Measurements from ENCODE around the gene RNF5.

Gene RNF5

DNA sequence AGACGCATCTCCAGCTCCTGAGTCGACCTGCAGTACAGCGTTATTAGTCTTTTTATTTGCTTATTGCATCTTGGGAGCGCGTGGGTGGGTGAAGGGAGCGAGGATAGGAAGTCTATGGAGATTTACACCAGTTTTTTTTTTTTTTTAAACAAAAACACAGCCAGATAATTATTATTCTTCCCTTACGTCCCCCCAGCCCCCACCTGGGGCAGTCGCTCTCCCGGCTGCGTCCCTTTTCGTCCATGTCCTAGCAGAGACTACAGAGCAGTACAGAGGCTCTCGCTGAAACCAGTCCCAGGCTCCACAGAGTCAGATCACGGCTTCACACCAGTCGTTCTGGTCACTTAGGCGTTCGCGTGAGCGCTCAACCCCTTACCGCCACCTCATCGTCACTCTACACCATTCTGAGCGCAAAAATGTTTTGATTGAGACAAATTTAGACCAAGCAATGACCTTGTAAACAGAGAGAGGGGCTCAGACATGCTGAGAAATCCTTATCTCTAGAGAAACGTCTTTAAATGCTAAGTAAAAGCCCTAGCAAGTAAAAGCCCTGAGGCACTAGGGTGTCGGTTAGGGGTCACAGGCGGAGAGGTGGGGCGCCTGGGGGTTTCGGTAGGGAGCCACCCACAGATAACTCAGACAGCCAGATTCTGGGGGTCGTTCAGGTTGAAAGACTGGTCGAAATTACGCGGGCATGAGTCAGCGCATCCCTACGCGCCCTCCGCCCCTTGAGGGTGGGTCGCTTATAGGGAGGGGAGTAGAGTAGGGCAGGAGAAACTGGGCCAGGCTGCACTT lies 25.2 kb upstream of the RNF5 start:
- TF ChIP-seq ZBTB7A (IDR thresholded peaks at IDR 0.05; ENCODE audit: low read depth), result 0 out of 2 replicates have a peak, but pooled peaks have one; percentile 31
- no peak for TF ChIP-seq FOXM1 (IDR thresholded peaks at IDR 0.05; ENCODE audit: borderline replicate concordance, low read depth)

DNA sequence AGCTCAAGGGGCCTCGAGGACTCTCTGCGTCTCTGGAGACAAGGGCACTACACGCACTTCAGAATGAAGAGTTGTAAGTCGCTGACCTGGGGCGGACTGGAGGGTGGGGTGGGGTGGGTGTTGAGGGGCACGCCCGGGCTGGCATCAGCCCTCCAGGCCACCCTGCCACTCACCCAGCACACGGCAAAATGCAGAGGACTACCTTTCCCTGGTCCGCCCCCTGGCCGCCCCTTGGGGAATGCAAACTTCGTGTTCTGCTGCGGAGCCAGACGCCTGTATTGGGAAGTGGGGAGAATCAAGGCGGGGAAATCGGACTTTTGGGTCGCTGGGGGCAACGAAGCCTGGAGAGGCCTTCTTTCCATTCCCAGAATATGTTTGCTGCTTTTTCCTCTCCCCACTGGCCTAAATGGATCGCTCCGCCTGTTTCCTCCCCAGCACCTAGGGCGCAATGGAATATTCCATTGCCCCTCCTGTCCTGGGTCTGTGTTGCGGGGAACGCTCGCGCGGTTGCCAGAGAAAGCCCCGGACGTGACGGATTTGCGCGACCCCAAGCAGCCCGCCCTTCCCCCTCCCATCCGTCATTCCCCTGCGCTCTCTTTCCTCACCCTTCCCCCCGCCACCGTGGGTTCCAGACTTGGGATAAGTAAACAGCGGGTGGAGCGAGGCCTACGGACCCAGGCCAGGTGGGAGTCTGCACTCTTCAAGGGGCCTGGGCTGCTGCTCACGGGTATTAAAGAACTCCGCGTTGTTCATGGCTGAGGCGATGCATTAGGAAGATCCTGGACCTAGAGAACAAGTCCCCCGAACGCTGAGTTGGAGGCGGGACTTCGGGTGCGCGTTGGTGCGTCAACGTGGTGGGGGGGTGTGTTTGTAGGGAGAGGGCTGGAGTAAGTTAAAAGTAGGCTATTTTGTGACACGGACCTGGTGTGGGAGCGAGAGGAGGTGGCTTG lies 24.4 kb upstream of the RNF5 start, which contains the start of gene PPT2:
TSS of gene PPT2 (plus strand) at position 578 of the 950 bp plus-strand sequence. CDS start 454 bp downstream, outside the sequence.
- peak; percentile 51; the same call in 1 of the 2 replicates for TF ChIP-seq TAF1 (IDR thresholded peaks at IDR 0.05; ENCODE audit: low read depth)
- TF ChIP-seq, protein P1, sequence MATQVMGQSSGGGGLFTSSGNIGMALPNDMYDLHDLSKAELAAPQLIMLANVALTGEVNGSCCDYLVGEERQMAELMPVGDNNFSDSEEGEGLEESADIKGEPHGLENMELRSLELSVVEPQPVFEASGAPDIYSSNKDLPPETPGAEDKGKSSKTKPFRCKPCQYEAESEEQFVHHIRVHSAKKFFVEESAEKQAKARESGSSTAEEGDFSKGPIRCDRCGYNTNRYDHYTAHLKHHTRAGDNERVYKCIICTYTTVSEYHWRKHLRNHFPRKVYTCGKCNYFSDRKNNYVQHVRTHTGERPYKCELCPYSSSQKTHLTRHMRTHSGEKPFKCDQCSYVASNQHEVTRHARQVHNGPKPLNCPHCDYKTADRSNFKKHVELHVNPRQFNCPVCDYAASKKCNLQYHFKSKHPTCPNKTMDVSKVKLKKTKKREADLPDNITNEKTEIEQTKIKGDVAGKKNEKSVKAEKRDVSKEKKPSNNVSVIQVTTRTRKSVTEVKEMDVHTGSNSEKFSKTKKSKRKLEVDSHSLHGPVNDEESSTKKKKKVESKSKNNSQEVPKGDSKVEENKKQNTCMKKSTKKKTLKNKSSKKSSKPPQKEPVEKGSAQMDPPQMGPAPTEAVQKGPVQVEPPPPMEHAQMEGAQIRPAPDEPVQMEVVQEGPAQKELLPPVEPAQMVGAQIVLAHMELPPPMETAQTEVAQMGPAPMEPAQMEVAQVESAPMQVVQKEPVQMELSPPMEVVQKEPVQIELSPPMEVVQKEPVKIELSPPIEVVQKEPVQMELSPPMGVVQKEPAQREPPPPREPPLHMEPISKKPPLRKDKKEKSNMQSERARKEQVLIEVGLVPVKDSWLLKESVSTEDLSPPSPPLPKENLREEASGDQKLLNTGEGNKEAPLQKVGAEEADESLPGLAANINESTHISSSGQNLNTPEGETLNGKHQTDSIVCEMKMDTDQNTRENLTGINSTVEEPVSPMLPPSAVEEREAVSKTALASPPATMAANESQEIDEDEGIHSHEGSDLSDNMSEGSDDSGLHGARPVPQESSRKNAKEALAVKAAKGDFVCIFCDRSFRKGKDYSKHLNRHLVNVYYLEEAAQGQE (IDR thresholded peaks at IDR 0.05; ENCODE audit: low read depth), result no peak
- TF ChIP-seq NFIC (IDR thresholded peaks at IDR 0.05), result no peak
- no peak for TF ChIP-seq YY1 (IDR thresholded peaks at IDR 0.05; ENCODE audit: low read depth)
- TF ChIP-seq TCF12 (IDR thresholded peaks at IDR 0.05; ENCODE audit: low read depth), result peak; percentile 45; the same call in 1 of the 2 replicates
- TF ChIP-seq TEAD4 (IDR thresholded peaks at IDR 0.05), result no peak; the same call in 1 of the 2 replicates
- peak; percentile 86 for TF ChIP-seq CREB1 (IDR thresholded peaks at IDR 0.05; ENCODE audit: low read depth)
- TF ChIP-seq, protein P2, sequence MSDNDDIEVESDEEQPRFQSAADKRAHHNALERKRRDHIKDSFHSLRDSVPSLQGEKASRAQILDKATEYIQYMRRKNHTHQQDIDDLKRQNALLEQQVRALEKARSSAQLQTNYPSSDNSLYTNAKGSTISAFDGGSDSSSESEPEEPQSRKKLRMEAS (IDR thresholded peaks at IDR 0.05), result peak; percentile 75
- TF ChIP-seq EP300 (IDR thresholded peaks at IDR 0.05; ENCODE audit: borderline replicate concordance), result peak; percentile 59; the same call in 1 of the 2 replicates

DNA sequence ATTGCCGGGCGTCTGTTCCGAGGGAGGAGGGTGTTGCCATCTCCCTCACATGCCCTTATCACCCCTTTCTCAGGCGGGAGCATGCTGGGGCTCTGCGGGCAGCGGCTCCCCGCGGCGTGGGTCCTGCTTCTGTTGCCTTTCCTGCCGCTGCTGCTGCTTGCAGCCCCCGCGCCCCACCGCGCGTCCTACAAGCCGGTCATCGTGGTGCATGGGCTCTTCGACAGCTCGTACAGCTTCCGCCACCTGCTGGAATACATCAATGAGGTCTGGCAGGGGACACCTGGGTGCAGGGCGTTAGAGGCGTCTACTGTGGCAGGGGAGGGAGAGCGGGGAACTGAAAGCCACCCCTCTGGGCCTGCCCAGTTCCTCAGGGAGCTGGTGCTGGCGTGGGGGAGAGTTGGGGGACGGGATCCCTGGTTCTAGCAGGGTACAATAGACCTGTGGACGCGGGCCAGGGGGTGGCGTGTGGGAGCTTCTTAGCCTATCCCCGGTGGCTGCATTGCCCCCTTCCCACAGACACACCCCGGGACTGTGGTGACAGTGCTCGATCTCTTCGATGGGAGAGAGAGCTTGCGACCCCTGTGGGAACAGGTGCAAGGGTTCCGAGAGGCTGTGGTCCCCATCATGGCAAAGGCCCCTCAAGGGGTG lies 23.6 kb upstream of the RNF5 start:
- TF ChIP-seq EGR1 (IDR thresholded peaks at IDR 0.05) (no peak), NFIC (IDR thresholded peaks at IDR 0.05) (no peak), TEAD4 (IDR thresholded peaks at IDR 0.05) (no peak), YY1 (IDR thresholded peaks at IDR 0.05; ENCODE audit: low read depth) (no peak), TAF1 (IDR thresholded peaks at IDR 0.05; ENCODE audit: low read depth) (no peak), RAD21 (IDR thresholded peaks at IDR 0.05; ENCODE audit: low read depth) (peak; percentile 62), TCF12 (IDR thresholded peaks at IDR 0.05; ENCODE audit: low read depth) (no peak; the same call in 1 of the 2 replicates), CREB1 (IDR thresholded peaks at IDR 0.05; ENCODE audit: low read depth) (no peak), FOXM1 (IDR thresholded peaks at IDR 0.05; ENCODE audit: borderline replicate concordance, low read depth) (no peak), CEBPB (IDR thresholded peaks at IDR 0.05) (no peak), EP300 (IDR thresholded peaks at IDR 0.05; ENCODE audit: borderline replicate concordance) (no peak), ZBTB7A (IDR thresholded peaks at IDR 0.05; ENCODE audit: low read depth) (0 out of 2 replicates have a peak, but pooled peaks have one; percentile 50)
- TF ChIP-seq, protein P2 (IDR thresholded peaks at IDR 0.05), result peak; percentile 40; the same call in 1 of the 2 replicates
- TF ChIP-seq, protein P1 (IDR thresholded peaks at IDR 0.05; ENCODE audit: low read depth), result no peak
- TF ChIP-seq, protein P3, sequence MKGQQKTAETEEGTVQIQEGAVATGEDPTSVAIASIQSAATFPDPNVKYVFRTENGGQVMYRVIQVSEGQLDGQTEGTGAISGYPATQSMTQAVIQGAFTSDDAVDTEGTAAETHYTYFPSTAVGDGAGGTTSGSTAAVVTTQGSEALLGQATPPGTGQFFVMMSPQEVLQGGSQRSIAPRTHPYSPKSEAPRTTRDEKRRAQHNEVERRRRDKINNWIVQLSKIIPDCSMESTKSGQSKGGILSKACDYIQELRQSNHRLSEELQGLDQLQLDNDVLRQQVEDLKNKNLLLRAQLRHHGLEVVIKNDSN (IDR thresholded peaks at IDR 0.05), result no peak

DNA sequence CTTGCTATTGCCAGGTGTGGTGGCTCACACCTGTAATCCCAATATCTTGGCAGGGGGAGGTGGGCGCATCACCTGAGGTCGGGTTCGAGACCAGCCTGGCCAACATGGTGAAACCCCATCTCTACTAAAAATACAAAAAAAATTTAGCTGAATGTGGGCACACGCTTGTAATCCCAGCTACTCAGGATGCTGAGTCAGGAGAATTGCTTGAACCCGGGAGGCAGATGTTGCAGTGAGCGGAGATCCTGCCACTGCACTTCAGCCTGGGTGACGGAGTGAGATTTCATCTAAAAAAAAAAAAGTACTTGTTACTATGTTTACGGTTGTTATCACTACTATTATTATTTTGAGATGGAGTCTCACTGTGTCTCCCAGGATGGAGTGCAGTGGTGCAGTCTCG lies 21.3 kb upstream of the RNF5 start:
- TF ChIP-seq CEBPB (IDR thresholded peaks at IDR 0.05), result no peak

DNA sequence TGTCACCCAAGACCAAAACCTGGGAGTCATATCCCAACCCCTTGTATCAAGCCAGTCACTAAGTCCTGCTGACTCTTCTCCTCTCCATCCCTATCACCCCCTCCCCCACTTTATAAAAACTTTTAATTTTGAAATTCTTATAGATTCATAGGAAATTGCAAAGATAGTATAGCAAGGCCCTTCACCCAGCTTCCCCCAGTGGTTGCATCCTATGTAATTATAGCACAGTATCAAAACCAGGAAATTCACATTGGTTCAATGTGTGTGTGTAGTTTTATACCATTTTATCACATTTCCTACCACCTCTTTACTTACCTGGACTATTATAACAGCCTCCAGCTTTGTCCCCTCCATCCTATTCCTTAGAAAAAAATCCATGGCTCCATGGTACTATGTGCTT lies 20.2 kb upstream of the RNF5 start:
- TF ChIP-seq, protein P2 (IDR thresholded peaks at IDR 0.05), result no peak
- TF ChIP-seq CEBPB (IDR thresholded peaks at IDR 0.05) (no peak), TEAD4 (IDR thresholded peaks at IDR 0.05) (no peak), TAF1 (IDR thresholded peaks at IDR 0.05; ENCODE audit: low read depth) (no peak), ZBTB7A (IDR thresholded peaks at IDR 0.05; ENCODE audit: low read depth) (no peak), CREB1 (IDR thresholded peaks at IDR 0.05; ENCODE audit: low read depth) (no peak), EP300 (IDR thresholded peaks at IDR 0.05; ENCODE audit: borderline replicate concordance) (no peak), TCF12 (IDR thresholded peaks at IDR 0.05; ENCODE audit: low read depth) (no peak), YY1 (IDR thresholded peaks at IDR 0.05; ENCODE audit: low read depth) (no peak), RAD21 (IDR thresholded peaks at IDR 0.05; ENCODE audit: low read depth) (no peak), FOXM1 (IDR thresholded peaks at IDR 0.05; ENCODE audit: borderline replicate concordance, low read depth) (no peak), NFIC (IDR thresholded peaks at IDR 0.05) (no peak), EGR1 (IDR thresholded peaks at IDR 0.05) (no peak)
- TF ChIP-seq, protein P1 (IDR thresholded peaks at IDR 0.05; ENCODE audit: low read depth), result no peak
- TF ChIP-seq, protein P3 (IDR thresholded peaks at IDR 0.05), result no peak

All from Ishikawa (cell line).